ENCODE data around the gene TROAP. TPM values are rescaled to one million over a fixed set of nuclear protein-coding genes. Genes with fewer than 3 reads are reported as not detected.
"Not testable (repeated sequence)": the region's sequence is repeated elsewhere in the genome, so short reads cannot be mapped to it uniquely, and the experiment has no call there.

The TROAP gene
- total and polyA plus RNA-seq, 4 donors: 5.1 to 15.7 (median 11.1) TPM

DNA sequence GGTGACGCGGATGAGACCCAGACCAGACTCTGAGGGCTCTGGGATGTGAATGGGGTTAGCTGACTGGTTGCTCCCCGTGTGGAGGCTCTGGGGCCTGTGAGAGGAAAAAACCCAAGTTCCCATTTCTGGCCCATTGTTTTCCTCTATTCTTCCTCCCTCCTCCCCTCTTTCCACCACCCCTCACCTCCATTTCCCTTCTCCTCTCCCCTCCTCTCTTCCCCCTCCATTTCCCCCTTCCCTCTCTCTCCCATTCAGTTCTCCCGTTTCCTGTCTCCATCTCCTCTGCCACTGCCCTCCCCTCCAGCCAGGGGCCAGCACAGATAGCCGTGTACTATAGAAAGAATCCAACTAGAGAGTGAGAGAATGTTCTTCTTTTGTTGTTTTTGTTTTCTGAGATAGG lies 40.8 kb upstream of the TROAP start:
- no peak overlapping the region for H3K27ac ChIP-seq (ENCODE audit: low read depth, low read length)
- no peaks in the 10 kb centered on the region for H3K36me3 ChIP-seq (ENCODE audit: control insufficient read depth, insufficient read depth, low read length)
- no CpG with 5 or more reads among the region's 5 CpGs for WGBS (ENCODE audit: insufficient coverage)

DNA sequence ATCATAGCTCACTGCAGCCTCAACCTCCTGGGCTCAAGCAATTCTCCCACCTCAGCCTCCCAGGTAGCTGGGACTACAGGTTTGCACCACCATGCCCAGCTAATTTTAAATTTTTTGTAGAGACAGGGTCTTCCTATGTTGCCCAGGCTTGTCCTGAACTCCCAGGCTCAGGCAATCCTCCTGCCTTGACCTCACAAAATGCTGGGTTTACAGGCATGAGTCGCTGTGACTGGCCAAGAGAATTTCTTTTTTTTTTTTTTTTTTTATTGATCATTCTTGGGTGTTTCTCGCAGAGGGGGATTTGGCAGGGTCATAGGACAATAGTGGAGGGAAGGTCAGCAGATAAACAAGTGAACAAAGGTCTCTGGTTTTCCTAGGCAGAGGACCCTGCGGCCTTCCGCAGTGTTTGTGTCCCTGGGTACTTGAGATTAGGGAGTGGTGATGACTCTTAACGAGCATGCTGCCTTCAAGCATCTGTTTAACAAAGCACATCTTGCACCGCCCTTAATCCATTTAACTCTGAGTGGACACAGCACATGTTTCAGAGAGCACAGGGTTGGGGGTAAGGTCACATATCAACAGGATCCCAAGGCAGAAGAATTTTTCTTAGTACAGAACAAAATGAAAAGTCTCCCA lies 40.2 kb upstream of the TROAP start:
- not testable (repeated sequence) for H3K4me3 ChIP-seq (ENCODE audit: low read depth, low read length); H3K4me1 ChIP-seq (ENCODE audit: control insufficient read depth, insufficient read depth, low read length); DNase-seq (ENCODE audit: low read depth in 4 of 6, low spot score in 6 of 6); H3K9me3 ChIP-seq (ENCODE audit: control insufficient read depth, insufficient read depth, low read length); H3K36me3 ChIP-seq (ENCODE audit: control insufficient read depth, insufficient read depth, low read length); H3K27me3 ChIP-seq (ENCODE audit: control insufficient read depth, insufficient read depth, low read length); H3K27ac ChIP-seq (ENCODE audit: low read depth, low read length)
- WGBS (ENCODE audit: insufficient coverage): no CpG with 5 or more reads among the region's 6 CpGs

More for the DNA sequence above, 40.8 kb upstream of the TROAP start:
- no peaks in the 10 kb centered on the region for H3K27me3 ChIP-seq (ENCODE audit: control insufficient read depth, insufficient read depth, low read length)
- H3K4me1 ChIP-seq (ENCODE audit: control insufficient read depth, insufficient read depth, low read length): no peaks in the 10 kb centered on the region
- no peak overlapping the region for H3K4me3 ChIP-seq (ENCODE audit: low read depth, low read length)
- no peaks in the 10 kb centered on the region for H3K9me3 ChIP-seq (ENCODE audit: control insufficient read depth, insufficient read depth, low read length)
- DNase-seq (ENCODE audit: low read depth in 4 of 6, low spot score in 6 of 6): no peak

DNA sequence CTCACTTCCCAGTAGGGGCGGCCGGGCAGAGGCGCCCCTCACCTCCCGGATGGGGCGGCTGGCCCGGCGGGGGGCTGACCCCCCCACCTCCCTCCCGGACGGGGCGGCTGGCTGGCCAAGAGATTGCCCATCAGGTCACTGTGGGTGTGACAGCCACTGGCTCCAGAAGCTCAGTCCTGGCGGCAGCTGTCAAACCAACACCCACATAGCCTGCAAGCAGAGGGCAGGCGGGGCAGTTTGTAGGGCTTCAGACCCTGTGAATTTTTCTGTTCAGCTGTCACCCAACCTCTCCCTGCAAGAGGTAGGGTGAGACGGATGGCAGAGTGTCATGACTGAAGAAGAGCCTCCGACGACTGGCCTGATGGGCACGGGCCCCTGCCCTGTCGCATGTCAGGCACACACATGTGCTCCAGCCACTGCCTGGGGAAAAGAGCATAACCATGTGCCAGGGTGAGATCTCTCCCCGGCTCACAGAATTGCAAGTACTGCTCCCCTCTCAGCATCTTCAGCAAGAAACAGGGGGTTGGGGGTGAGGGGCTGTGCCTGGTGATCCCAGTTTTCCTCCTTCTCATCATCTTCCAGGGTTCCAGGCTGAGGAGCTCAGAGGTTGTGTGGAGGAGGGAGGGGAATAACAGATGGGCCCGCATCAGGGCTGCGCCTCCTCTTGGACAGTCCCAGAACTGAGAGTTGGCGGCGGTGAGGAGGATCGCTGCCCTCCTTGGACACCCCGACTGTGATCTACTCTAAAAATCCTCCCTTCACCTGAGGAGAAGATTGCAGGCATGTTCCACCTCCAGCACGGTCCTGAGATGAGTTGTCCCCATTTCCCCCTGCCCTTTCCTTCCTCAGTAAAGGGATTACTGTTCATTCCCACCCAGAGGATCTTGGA lies 39.3 kb upstream of the TROAP start:
- no peak overlapping the region for H3K27ac ChIP-seq (ENCODE audit: low read depth, low read length)
- H3K4me3 ChIP-seq (ENCODE audit: low read depth, low read length): no peak overlapping the region
- 89% methylated on average over 14 of the region's 25 CpGs for WGBS (ENCODE audit: insufficient coverage)
- H3K36me3 ChIP-seq (ENCODE audit: control insufficient read depth, insufficient read depth, low read length): no peaks in the 10 kb centered on the region
- H3K27me3 ChIP-seq (ENCODE audit: control insufficient read depth, insufficient read depth, low read length): peaks cover 8% of the 10 kb centered on the region
- no peak for DNase-seq (ENCODE audit: low read depth in 4 of 6, low spot score in 6 of 6)
- H3K9me3 ChIP-seq (ENCODE audit: control insufficient read depth, insufficient read depth, low read length): no peaks in the 10 kb centered on the region
- no peaks in the 10 kb centered on the region for H3K4me1 ChIP-seq (ENCODE audit: control insufficient read depth, insufficient read depth, low read length)

DNA sequence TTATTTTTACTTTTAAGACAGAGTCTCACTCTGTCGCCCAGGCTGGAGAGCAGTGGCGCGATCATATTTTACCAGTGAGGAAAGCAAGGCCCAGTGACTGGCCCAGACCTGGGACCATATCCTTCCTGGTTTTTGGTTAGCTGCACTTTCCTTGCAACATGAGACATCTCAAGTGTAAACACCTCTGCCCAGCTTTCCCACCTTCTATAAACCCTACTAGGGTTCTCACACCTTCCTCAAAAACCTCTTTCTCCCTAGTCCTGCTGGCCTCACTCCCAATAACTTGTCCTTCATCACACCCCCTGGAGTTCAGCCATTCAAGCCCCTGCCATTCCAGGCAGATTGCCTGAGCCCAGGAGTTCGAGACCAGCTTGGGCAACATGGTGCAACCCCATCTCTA lies 38.4 kb upstream of the TROAP start:
- peaks cover 10% of the 10 kb centered on the region for H3K27me3 ChIP-seq (ENCODE audit: control insufficient read depth, insufficient read depth, low read length)
- no peaks in the 10 kb centered on the region for H3K4me1 ChIP-seq (ENCODE audit: control insufficient read depth, insufficient read depth, low read length)
- WGBS (ENCODE audit: insufficient coverage): 88% methylated on average over 3 of the region's 4 CpGs

DNA sequence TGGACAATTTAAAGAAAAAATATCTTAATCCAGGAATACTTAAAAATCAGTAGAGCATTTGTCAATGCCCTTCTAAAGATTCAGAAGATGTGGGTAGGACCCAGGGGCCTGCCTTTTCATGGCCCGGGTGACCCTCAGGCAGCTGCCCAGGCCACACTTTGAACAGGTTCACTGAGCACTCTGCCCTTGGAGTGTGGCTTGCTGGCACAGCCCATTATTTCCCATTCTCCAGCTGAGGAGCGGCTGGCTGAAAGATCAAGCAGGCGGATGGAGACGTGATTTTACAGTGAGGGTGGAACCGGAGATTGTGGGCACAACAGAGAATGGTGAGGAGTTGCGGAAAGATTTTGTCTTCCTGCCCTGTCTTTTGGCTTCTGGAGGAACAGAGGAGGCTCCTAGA lies 35.2 kb upstream of the TROAP start:
- H3K27ac ChIP-seq (ENCODE audit: low read depth, low read length): no peak overlapping the region
- peaks cover 3% of the 10 kb centered on the region for H3K4me1 ChIP-seq (ENCODE audit: control insufficient read depth, insufficient read depth, low read length)
- H3K4me3 ChIP-seq (ENCODE audit: low read depth, low read length): no peak overlapping the region
- WGBS (ENCODE audit: insufficient coverage): 43% methylated on average over 4 of the region's 6 CpGs
- H3K36me3 ChIP-seq (ENCODE audit: control insufficient read depth, insufficient read depth, low read length): no peaks in the 10 kb centered on the region
- no peak for DNase-seq (ENCODE audit: low read depth in 4 of 6, low spot score in 6 of 6)
- peaks cover 16% of the 10 kb centered on the region for H3K27me3 ChIP-seq (ENCODE audit: control insufficient read depth, insufficient read depth, low read length)
- H3K9me3 ChIP-seq (ENCODE audit: control insufficient read depth, insufficient read depth, low read length): no peaks in the 10 kb centered on the region

More for the DNA sequence above, 38.4 kb upstream of the TROAP start:
- Histone ChIP-seq H3K9me3 (ENCODE audit: control insufficient read depth, insufficient read depth, low read length) (no peaks in the 10 kb centered on the region), H3K27ac (ENCODE audit: low read depth, low read length) (no peak overlapping the region), H3K36me3 (ENCODE audit: control insufficient read depth, insufficient read depth, low read length) (no peaks in the 10 kb centered on the region), H3K4me3 (ENCODE audit: low read depth, low read length) (no peak overlapping the region)
- DNase-seq (ENCODE audit: low read depth in 4 of 6, low spot score in 6 of 6): no peak

DNA sequence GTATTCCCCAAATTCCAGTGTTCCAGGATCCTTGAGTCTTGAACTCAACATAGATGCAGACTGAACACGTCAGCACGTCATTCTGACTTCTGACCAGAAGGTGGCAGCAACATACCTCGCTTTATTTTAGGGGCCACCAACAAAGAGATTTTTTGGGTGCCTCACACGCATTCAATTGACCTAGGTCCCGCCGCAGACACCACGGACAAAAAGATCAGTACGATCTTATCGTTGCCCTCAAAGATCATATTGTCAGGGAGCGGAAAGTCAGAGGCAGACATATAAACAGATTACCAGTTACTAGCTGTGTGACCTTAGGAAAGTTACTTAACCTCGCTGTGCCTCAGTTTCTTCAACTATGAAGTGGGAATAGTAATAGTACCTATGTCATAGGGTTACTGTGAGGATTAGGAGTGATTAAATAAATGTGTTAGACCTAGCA lies 34.6 kb upstream of the TROAP start:
- Histone ChIP-seq H3K27me3 (ENCODE audit: control insufficient read depth, insufficient read depth, low read length) (peaks cover 21% of the 10 kb centered on the region), H3K9me3 (ENCODE audit: control insufficient read depth, insufficient read depth, low read length) (no peaks in the 10 kb centered on the region), H3K4me3 (ENCODE audit: low read depth, low read length) (no peak overlapping the region), H3K36me3 (ENCODE audit: control insufficient read depth, insufficient read depth, low read length) (no peaks in the 10 kb centered on the region), H3K27ac (ENCODE audit: low read depth, low read length) (no peak overlapping the region), H3K4me1 (ENCODE audit: control insufficient read depth, insufficient read depth, low read length) (peaks cover 9% of the 10 kb centered on the region)
- DNase-seq (ENCODE audit: low read depth in 4 of 6, low spot score in 6 of 6): peak in 4 of 6 donors; percentile 35 to 88 (median 60)
- 29% methylated on average over 6 of the region's 11 CpGs for WGBS (ENCODE audit: insufficient coverage)

DNA sequence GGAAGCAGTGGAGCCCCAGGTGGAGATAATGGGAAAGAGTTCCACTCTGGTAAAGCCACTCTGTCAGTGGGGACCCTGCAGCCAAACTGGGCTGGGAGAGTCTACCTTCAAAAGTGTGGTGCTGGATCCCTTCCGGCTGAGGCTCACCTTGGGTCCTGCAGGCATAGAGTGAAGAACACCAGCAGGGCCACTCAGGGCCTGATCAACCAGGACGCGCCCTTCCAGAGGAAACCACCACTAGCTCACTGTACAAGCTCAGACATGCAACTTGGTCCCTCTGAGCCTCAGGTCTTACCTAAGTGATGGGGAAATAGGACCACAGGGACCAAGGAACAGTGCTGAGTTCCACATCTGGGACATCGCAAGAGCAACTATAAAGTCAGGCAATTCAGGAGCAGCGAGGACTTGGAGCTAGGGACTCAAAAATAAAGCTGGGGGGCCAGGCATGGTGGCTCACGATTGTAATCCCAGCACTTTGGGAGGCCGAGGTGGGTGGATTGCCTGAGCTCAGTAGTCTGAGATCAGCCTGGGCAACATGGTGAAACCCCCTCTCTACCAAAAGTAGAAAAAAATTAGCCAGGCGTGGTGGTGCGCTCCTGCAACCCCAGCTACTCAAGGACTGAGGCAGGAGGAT lies 34.0 kb upstream of the TROAP start:
- no peak for DNase-seq (ENCODE audit: low read depth in 4 of 6, low spot score in 6 of 6)
- Histone ChIP-seq H3K4me1 (ENCODE audit: control insufficient read depth, insufficient read depth, low read length) (peaks cover 15% of the 10 kb centered on the region), H3K9me3 (ENCODE audit: control insufficient read depth, insufficient read depth, low read length) (no peaks in the 10 kb centered on the region), H3K27ac (ENCODE audit: low read depth, low read length) (no peak overlapping the region), H3K27me3 (ENCODE audit: control insufficient read depth, insufficient read depth, low read length) (peaks cover 27% of the 10 kb centered on the region), H3K4me3 (ENCODE audit: low read depth, low read length) (no peak overlapping the region), H3K36me3 (ENCODE audit: control insufficient read depth, insufficient read depth, low read length) (no peaks in the 10 kb centered on the region)
- 88% methylated on average over 8 of the region's 9 CpGs for whole genome bisulfite sequencing (ENCODE audit: insufficient coverage)

DNA sequence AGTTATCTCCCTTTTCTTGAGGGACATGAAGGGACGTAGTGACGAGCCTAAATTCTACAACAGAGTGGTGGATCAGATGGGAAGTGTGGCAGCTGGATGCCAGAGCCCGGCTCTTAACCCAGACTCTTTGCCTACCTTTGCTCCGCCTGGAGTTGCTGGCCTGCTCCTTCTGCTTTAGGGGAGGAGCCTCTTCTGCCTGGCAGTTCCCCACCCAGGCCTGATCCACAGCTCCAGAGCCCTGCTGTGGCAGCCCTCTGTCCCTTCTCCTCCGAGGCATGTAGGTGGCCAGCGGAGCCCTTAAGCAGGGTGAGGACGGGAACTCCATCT lies 30.4 kb upstream of the TROAP start:
- H3K4me3 ChIP-seq (ENCODE audit: low read depth, low read length): no peak overlapping the region
- H3K27ac ChIP-seq (ENCODE audit: low read depth, low read length): no peak overlapping the region
- H3K9me3 ChIP-seq (ENCODE audit: control insufficient read depth, insufficient read depth, low read length): no peaks in the 10 kb centered on the region
- H3K27me3 ChIP-seq (ENCODE audit: control insufficient read depth, insufficient read depth, low read length): peaks cover 64% of the 10 kb centered on the region
- H3K36me3 ChIP-seq (ENCODE audit: control insufficient read depth, insufficient read depth, low read length): no peaks in the 10 kb centered on the region
- no peak for DNase-seq (ENCODE audit: low read depth in 4 of 6, low spot score in 6 of 6)
- WGBS (ENCODE audit: insufficient coverage): 37% methylated on average over 7 of the region's 7 CpGs
- H3K4me1 ChIP-seq (ENCODE audit: control insufficient read depth, insufficient read depth, low read length): peaks cover 46% of the 10 kb centered on the region

DNA sequence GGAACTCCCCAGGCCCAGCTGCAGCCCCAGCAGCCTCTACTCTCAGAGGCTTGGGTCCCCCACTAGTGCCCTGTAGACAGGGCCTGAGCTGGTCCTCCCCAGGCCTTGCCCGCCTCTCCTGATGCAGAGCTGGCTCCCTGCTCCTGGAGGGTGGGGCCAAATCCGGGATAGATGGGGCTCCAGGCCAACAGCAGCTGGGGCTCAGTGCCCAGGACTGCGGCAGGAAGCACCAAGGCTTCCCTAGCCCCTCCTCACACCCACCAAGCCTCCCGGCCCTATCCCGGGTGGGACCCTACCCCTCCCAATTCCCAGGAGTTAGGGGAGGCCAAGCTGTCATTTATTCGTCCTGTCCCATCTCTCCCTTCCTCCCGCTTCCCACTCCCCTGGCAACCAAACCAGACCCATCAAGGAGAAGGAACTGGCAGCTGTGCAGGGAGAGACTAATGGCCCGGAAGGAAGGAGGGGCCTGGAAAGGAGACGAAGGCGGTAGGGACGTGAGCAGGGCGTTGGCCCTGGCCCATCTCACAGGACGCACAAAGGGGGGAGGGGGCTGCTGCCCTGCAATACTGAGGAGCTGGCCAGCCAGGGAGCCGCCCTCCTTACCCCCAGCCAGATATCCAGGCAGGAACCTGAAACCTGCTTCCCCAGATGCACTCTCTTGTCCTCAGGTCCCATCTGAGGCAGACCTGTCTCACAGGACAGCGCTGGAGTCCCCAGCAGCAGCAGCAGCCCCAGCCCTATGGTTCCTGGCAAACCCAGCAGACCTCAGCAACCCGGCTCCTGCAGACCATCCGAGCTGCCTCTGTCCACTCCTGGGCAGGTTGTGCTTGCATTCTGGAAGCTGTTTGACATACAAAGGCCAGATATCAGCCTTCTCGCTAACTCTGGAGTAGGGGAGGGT lies 29.7 kb upstream of the TROAP start:
- Histone ChIP-seq H3K4me1 (ENCODE audit: control insufficient read depth, insufficient read depth, low read length) (peaks cover 46% of the 10 kb centered on the region), H3K36me3 (ENCODE audit: control insufficient read depth, insufficient read depth, low read length) (no peaks in the 10 kb centered on the region), H3K27me3 (ENCODE audit: control insufficient read depth, insufficient read depth, low read length) (peaks cover 66% of the 10 kb centered on the region), H3K9me3 (ENCODE audit: control insufficient read depth, insufficient read depth, low read length) (no peaks in the 10 kb centered on the region), H3K4me3 (ENCODE audit: low read depth, low read length) (no peak overlapping the region), H3K27ac (ENCODE audit: low read depth, low read length) (no peak overlapping the region)
- peak in 3 of 6 donors; percentile 7 to 73 (median 57) for DNase-seq (ENCODE audit: low read depth in 4 of 6, low spot score in 6 of 6)
- WGBS (ENCODE audit: insufficient coverage): 19% methylated on average over 11 of the region's 18 CpGs
